Progenitor cell of endocrine pancreas (in vitro differentiated cells): Measurements from ENCODE around the gene CFAP100. TPM values are rescaled to one million over a fixed set of nuclear protein-coding genes. Genes with fewer than 3 reads are reported as not detected.

Experiments used
- DNase-seq: peaks from one replicate; pipeline ENCODE4 v3.0.0; 2021; ENCODE audit warnings: low spot score; ENCODE audit not compliant: unreplicated experiment
- H3K27ac Mint-ChIP-seq: 2 replicates; pipeline ENCODE4 v1.8.0; 2021; ENCODE audit warnings: mild to moderate bottlenecking, moderate library complexity, mixed read lengths
- H3K27me3 Mint-ChIP-seq: 2 replicates; pipeline ENCODE4 v1.8.0; 2021; ENCODE audit warnings: mixed read lengths
- H3K36me3 Mint-ChIP-seq: 2 replicates; pipeline ENCODE4 v1.8.0; 2022; ENCODE audit warnings: mixed read lengths; ENCODE audit not compliant: insufficient read depth
- H3K4me1 Mint-ChIP-seq: 2 replicates; pipeline ENCODE4 v1.8.0; 2021; ENCODE audit warnings: low read depth, mixed read lengths
- H3K4me3 Mint-ChIP-seq: 2 replicates; pipeline ENCODE4 v1.8.0; 2021; ENCODE audit warnings: low read depth, mild to moderate bottlenecking, moderate library complexity, mixed read lengths
- H3K9me3 Mint-ChIP-seq: 2 replicates; pipeline ENCODE4 v1.8.0; 2021; ENCODE audit warnings: low read depth, mixed read lengths
- CTCF ChIP-seq: fragments of 200-600 bp; sonication (generic); IDR thresholded peaks from one replicate; pipeline ENCODE4 v1.5.0; 2021; ENCODE audit warnings: antibody characterized with exemption, mild to moderate bottlenecking; ENCODE audit not compliant: unreplicated experiment
- total RNA-seq: library from RNA; stranded (reverse); gene quantifications from 2 replicates; pipeline ENCODE4 v1.2.1, GENCODE V29; 2021

CFAP100 gene
- total RNA-seq, 1 donor from 2014 or later = 0.79 TPM

GRCh38 chr3:126348308-126348920 is 46.3 kb upstream of the CFAP100 start:
- no peak overlapping the region for H3K4me3 Mint-ChIP-seq
- peak; percentile 8 for DNase-seq

DNA sequence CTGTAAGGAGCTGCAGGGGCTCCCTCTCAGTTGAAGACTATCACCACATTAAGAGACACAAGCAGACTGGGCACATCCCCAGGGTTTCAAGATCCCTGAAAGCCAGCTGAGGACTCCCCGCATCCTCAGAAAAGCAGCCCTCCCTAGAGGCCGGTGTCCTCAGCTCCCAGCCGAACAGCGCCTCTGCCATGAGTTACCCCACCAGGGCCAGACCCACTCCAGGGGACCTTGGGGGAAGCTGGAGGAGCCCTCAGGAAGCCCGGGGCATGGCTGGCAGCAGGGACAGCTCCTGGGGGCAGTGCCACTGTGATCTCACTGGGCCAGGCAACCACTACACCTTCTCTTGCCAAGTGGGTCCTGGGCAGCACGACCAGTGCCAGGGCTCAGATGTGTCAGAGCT is 45.6 kb upstream of the CFAP100 start:
- Mint-ChIP-seq H3K4me3 (no peak overlapping the region), H3K9me3 (no peaks in the 10 kb centered on the region), H3K4me1 (no peaks in the 10 kb centered on the region), H3K36me3 (peaks cover 2% of the 10 kb centered on the region), H3K27ac (no peak overlapping the region), H3K27me3 (no peaks in the 10 kb centered on the region)
- DNase-seq = no peak
- TF ChIP-seq CTCF = no peak

More at GRCh38 chr3:126348308-126348920, 46.3 kb upstream of the CFAP100 start:
- TF ChIP-seq CTCF = peak; percentile 40
- Mint-ChIP-seq H3K4me1 (no peaks in the 10 kb centered on the region), H3K9me3 (no peaks in the 10 kb centered on the region), H3K27me3 (no peaks in the 10 kb centered on the region), H3K36me3 (peaks cover 2% of the 10 kb centered on the region), H3K27ac (no peak overlapping the region)

DNA sequence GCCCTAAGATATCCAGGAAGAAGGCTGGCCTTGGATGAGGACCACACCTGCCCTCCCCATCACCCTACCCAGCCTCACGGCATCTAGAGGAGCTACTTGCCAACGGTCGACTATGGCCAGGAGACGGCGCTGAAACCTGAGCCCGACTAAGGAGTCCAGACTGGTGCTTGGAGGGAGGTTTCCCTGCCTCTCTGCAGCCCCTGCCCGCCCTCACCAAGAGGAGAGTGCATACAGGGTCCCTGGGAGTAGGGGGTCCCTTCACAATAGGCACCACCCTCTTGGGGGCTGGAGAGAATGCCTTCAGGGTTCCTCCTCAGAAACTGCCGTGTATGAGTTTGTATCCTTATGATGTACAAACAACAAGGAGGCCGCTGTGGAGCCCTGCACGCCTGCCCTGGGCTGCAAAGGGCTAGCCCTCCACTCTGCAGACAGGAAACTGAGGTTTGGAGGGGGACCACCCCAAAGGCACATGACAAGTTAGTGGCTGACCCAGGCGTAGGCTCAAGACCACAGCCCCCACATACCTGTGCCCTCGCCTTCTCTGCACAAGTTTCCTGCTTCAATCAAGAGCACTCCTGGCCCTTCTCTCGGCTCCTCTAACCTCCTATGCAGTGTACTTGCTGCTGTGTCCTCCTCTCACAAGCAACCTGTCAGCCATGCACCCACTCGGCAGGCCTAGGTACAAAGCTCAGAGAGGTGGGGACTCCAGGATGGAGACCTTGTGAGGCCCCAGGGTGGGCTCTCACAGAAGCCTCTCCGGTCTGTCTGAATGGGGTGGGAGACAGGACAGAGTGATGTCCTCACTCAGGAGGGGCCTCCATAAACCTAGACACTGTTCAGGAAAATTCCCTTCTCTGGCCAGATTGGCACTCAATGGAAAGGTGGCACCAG is 44.9 kb upstream of the CFAP100 start:
- TF ChIP-seq CTCF = no peak
- H3K9me3 Mint-ChIP-seq = no peaks in the 10 kb centered on the region
- DNase-seq = no peak
- H3K4me1 Mint-ChIP-seq = no peaks in the 10 kb centered on the region
- H3K27ac Mint-ChIP-seq = no peak overlapping the region
- no peak overlapping the region for H3K4me3 Mint-ChIP-seq
- H3K36me3 Mint-ChIP-seq = peaks cover 2% of the 10 kb centered on the region
- H3K27me3 Mint-ChIP-seq = no peaks in the 10 kb centered on the region

GRCh38 chr3:126350502-126351085 is 44.1 kb upstream of the CFAP100 start:
- Mint-ChIP-seq H3K9me3 (no peaks in the 10 kb centered on the region), H3K27me3 (no peaks in the 10 kb centered on the region), H3K4me1 (peaks cover 5% of the 10 kb centered on the region), H3K27ac (no peak overlapping the region), H3K36me3 (peaks cover 2% of the 10 kb centered on the region), H3K4me3 (no peak overlapping the region)
- DNase-seq = no peak
- no peak for TF ChIP-seq CTCF

DNA sequence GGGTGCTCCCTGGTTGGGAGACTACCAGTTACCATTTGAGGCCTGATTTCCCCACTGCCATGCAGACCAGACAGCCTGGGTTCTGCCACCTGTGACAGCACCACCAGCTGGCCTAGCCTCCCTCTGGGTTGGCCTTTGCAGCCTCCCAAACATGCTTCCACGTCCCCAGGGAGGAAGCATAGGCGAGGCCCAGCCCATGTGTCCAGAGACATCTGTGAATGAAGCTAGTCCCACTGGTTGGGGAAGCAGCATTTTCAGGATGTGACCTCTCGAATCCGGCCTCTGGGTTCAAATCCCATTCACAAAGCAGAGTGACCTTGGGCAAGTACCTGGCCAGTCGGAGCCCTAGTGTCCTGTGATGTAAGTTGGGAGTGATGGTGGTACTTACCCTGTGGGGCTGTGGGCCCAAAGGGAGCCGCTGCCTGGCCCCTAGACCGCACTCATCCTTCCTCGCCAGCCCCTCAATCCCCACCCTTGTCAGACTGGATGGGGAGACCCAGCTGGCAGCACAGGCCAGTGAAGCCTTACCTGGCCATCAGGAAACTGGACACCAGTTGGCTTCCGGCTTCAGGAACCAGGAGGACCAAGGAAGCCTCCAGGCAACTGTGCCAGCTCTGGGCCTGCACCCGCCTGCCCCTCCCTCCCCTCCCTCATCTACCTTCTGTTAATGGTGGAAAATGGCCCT is 43.5 kb upstream of the CFAP100 start:
- TF ChIP-seq CTCF = no peak
- Mint-ChIP-seq H3K27me3 (no peaks in the 10 kb centered on the region), H3K9me3 (no peaks in the 10 kb centered on the region), H3K4me3 (no peak overlapping the region), H3K4me1 (peaks cover 7% of the 10 kb centered on the region), H3K36me3 (peaks cover 2% of the 10 kb centered on the region), H3K27ac (no peak overlapping the region)
- no peak for DNase-seq
